Sigmoid colon (tissue), 4 donors: ENCODE results near the gene MON1B.

Source experiments
- EP300 ChIP-seq, 4 donors: sonication (generic); formaldehyde crosslinking; IDR thresholded peaks; one replicate each; pipeline ENCODE4 v1.6.1; 2017; ENCODE audit warnings: antibody characterized with exemption in 4 of 4
- POLR2A ChIP-seq, 2 donors: fragments of 450-650 bp; IDR thresholded peaks; one replicate each; pipeline ENCODE4 v1.6.1; 2016; ENCODE audit warnings: antibody characterized with exemption in 2 of 2, mild to moderate bottlenecking in 2 of 2, moderate library complexity in 2 of 2
- POLR2AphosphoS5 ChIP-seq, 4 donors: sonication (generic); formaldehyde crosslinking; IDR thresholded peaks; one replicate each; pipeline ENCODE4 v1.6.1; 2017; ENCODE audit warnings: antibody characterized with exemption in 4 of 4
- TF ChIP-seq, protein P1 (sequence below), 4 experiments: fragments of 450-650 bp in 3 of 4; fragments of 200-600 bp in 1 of 4; IDR thresholded peaks; one replicate each; pipeline ENCODE4 v1.5.1; 2016 to 2019; ENCODE audit warnings: antibody characterized with exemption in 4 of 4, mild to moderate bottlenecking in 3 of 4, moderate library complexity in 2 of 4

DNA sequence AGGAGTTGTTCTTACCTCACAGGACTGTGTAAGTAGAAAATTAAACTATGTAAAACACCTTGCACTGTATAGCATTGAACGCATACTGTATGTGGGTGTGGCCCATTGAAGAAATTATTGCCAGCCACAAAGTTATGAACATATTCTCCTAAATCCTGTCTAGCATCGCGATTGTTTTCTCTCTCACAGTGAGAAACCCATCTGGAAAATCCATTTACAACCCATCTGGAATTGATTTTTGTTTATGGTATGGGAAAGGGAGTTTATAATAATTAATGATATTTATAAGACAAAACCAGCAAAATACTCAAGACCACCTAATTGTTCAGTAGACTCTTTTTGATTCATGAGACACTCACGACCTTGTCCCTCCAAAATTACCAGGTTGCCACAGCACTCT lies 22.1 kb upstream of the MON1B start:
- TF ChIP-seq, protein P1, sequence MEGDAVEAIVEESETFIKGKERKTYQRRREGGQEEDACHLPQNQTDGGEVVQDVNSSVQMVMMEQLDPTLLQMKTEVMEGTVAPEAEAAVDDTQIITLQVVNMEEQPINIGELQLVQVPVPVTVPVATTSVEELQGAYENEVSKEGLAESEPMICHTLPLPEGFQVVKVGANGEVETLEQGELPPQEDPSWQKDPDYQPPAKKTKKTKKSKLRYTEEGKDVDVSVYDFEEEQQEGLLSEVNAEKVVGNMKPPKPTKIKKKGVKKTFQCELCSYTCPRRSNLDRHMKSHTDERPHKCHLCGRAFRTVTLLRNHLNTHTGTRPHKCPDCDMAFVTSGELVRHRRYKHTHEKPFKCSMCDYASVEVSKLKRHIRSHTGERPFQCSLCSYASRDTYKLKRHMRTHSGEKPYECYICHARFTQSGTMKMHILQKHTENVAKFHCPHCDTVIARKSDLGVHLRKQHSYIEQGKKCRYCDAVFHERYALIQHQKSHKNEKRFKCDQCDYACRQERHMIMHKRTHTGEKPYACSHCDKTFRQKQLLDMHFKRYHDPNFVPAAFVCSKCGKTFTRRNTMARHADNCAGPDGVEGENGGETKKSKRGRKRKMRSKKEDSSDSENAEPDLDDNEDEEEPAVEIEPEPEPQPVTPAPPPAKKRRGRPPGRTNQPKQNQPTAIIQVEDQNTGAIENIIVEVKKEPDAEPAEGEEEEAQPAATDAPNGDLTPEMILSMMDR (IDR thresholded peaks at IDR 0.05): no peak
- TF ChIP-seq POLR2AphosphoS5 (IDR thresholded peaks at IDR 0.05) (no peak), POLR2A (IDR thresholded peaks at IDR 0.05) (no peak), EP300 (IDR thresholded peaks at IDR 0.05) (no peak)
